COLO668 (cell line): Measurements from ENCODE around the gene VWA1.
"Not testable (repeated sequence)": the region's sequence is repeated elsewhere in the genome, so short reads cannot be mapped to it uniquely, and the experiment has no call there.

Experiments used
- DNase-seq: peaks from one replicate; lab custom pipeline; 2025; ENCODE audit not compliant: unreplicated experiment; lab: John Stamatoyannopoulos, UW

The VWA1 gene

GRCh38 chr1:1402901-1403392 lies 32.5 kb upstream of the VWA1 start:
- DNase-seq = not testable (repeated sequence)

GRCh38 chr1:1403653-1404052 lies 31.8 kb upstream of the VWA1 start:
- no peak for DNase-seq

- peak; percentile 60 for DNase-seq
Observed at GRCh38 chr1:1406101-1406820, 29.2 kb upstream of the VWA1 start.

GRCh38 chr1:1406821-1407635 lies 28.5 kb upstream of the VWA1 start, which contains the start of gene MRPL20:
MRPL20 (minus strand) TSS chr1:1407293; CDS start chr1:1407217, 76 bp downstream.
- DNase-seq = peak; percentile 99

GRCh38 chr1:1407636-1408318 lies 27.7 kb upstream of the VWA1 start:
- DNase-seq = peak; percentile 71

GRCh38 chr1:1410238-1410637 lies 25.3 kb upstream of the VWA1 start:
- DNase-seq = not testable (repeated sequence)

- DNase-seq = no peak
Observed at GRCh38 chr1:1411626-1412025, 23.9 kb upstream of the VWA1 start.

- DNase-seq = not testable (repeated sequence)
Observed at GRCh38 chr1:1412311-1412902, 23.1 kb upstream of the VWA1 start.

GRCh38 chr1:1415751-1416150 lies 19.7 kb upstream of the VWA1 start:
- DNase-seq = no peak

GRCh38 chr1:1417396-1417795 lies 18.1 kb upstream of the VWA1 start:
- DNase-seq = peak; percentile 74

- DNase-seq = peak; percentile 50
Observed at GRCh38 chr1:1417825-1418463, 17.5 kb upstream of the VWA1 start.

GRCh38 chr1:1418464-1419362 lies 16.8 kb upstream of the VWA1 start:
- DNase-seq = no peak

- DNase-seq = peak; percentile 66
Observed at GRCh38 chr1:1419363-1419812, 16.1 kb upstream of the VWA1 start.

GRCh38 chr1:1419813-1420653 lies 15.5 kb upstream of the VWA1 start:
- peak; percentile 86 for DNase-seq

GRCh38 chr1:1420654-1421141 lies 14.8 kb upstream of the VWA1 start:
- peak; percentile 79 for DNase-seq

- DNase-seq = peak; percentile 98
Observed at GRCh38 chr1:1421147-1421906, 14.2 kb upstream of the VWA1 start, which contains the start of gene ANKRD65. ANKRD65 (minus strand) TSS chr1:1421276; CDS start chr1:1421005, 271 bp downstream.

- DNase-seq = peak; percentile 88
Observed at GRCh38 chr1:1421907-1422464, 13.5 kb upstream of the VWA1 start.
